ENCODE measurements around the gene USH2A. TPM values are rescaled to one million over a fixed set of nuclear protein-coding genes. Genes with fewer than 3 reads are reported as not detected.

USH2A gene
- total RNA-seq, 1 experiment from 2014 or later = not detected

- Histone ChIP-seq H3K9me2 (ENCODE audit: insufficient read depth) (no peaks in the 10 kb centered on the region), H3K4me2 (ENCODE audit: low read length) (no peak overlapping the region), H3K4me3 (replicated peaks in 1 of 2; ENCODE audit: low read depth in 1 of 2, low read length in 2 of 2) (no peak overlapping the region), H3K79me2 (ENCODE audit: insufficient read depth, low read length) (no peaks in the 10 kb centered on the region), H3K36me3 (ENCODE audit: control insufficient read depth in 1 of 2, insufficient read depth in 2 of 2, low read length in 2 of 2) (no peaks in the 10 kb centered on the region), H2AFZ (ENCODE audit: low read depth, low read length, poor library complexity, severe bottlenecking) (no peak overlapping the region), H3K9me3 (ENCODE audit: control insufficient read depth in 1 of 2, insufficient read depth in 1 of 2, low read depth in 1 of 2, low read length in 2 of 2) (no peaks in the 10 kb centered on the region), H3K27me3 (ENCODE audit: insufficient read depth, low read length) (no peaks in the 10 kb centered on the region), H3K4me1 (ENCODE audit: control insufficient read depth in 1 of 2, insufficient read depth in 2 of 2, low read length in 2 of 2) (no peaks in the 10 kb centered on the region), H4K20me1 (ENCODE audit: insufficient read depth) (no peaks in the 10 kb centered on the region), H3K9ac (ENCODE audit: low read length) (no peak overlapping the region), H3K27ac (ENCODE audit: low read depth, low read length) (no peak overlapping the region)
- POLR2A ChIA-PET = no interaction called here
- no TSS peak for BruUV-seq (replicated peaks)
- CTCF ChIA-PET = no interaction called here
- TF ChIP-seq, protein P1, sequence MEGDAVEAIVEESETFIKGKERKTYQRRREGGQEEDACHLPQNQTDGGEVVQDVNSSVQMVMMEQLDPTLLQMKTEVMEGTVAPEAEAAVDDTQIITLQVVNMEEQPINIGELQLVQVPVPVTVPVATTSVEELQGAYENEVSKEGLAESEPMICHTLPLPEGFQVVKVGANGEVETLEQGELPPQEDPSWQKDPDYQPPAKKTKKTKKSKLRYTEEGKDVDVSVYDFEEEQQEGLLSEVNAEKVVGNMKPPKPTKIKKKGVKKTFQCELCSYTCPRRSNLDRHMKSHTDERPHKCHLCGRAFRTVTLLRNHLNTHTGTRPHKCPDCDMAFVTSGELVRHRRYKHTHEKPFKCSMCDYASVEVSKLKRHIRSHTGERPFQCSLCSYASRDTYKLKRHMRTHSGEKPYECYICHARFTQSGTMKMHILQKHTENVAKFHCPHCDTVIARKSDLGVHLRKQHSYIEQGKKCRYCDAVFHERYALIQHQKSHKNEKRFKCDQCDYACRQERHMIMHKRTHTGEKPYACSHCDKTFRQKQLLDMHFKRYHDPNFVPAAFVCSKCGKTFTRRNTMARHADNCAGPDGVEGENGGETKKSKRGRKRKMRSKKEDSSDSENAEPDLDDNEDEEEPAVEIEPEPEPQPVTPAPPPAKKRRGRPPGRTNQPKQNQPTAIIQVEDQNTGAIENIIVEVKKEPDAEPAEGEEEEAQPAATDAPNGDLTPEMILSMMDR (IDR thresholded peaks at IDR 0.05 in 2 of 3, conservative IDR thresholded peaks at IDR 0.05 in 1 of 3; ENCODE audit: borderline replicate concordance in 1 of 3, insufficient read depth in 1 of 3, low read depth in 2 of 3, low read length in 2 of 3) = no peak
- TF ChIP-seq CBX3 (IDR thresholded peaks at IDR 0.05; ENCODE audit: low read depth) (no peak), TCF7L2 (IDR thresholded peaks at IDR 0.05; ENCODE audit: borderline replicate concordance, extremely low read depth, insufficient read depth, insufficient read length) (no peak), SIN3A (IDR thresholded peaks at IDR 0.05; ENCODE audit: low read depth) (no peak), ELF1 (IDR thresholded peaks at IDR 0.05; ENCODE audit: borderline replicate concordance, low read depth) (no peak), EGR1 (IDR thresholded peaks at IDR 0.05; ENCODE audit: low read depth) (no peak), YY1 (IDR thresholded peaks at IDR 0.05; ENCODE audit: extremely low read depth, insufficient replicate concordance, low read depth, low read length) (no peak)
- ATAC-seq = no peak
- DNase-seq (ENCODE audit: low read depth, low spot score) = no peak
- intact Hi-C loops (cut with micrococcal nuclease) = no loop called here
- RAD21 ChIA-PET (ENCODE audit: low non-redundant PET in 1 of 2, low total read pairs in 2 of 2, uncharacterized antibody in 2 of 2, unreplicated experiment in 2 of 2) = no interaction called here
Observed at GRCh38 chr1:216140730-216141524, 282.3 kb downstream of the USH2A start.

All from HCT116 (cell line).